Activated CD4-positive, alpha-beta T cell treated with anti-CD3 and anti-CD28 coated beads, Interleukin-2, amount 50 U/mL, for 16 hours (primary cell): ENCODE data around the gene AP5B1.
"Not testable (repeated sequence)": the region's sequence is repeated elsewhere in the genome, so short reads cannot be mapped to it uniquely, and the experiment has no call there.

Source experiments
- DNase-seq: peaks from one replicate; pipeline ENCODE4 v3.0.0-alpha.2; 2020

Gene AP5B1

DNA sequence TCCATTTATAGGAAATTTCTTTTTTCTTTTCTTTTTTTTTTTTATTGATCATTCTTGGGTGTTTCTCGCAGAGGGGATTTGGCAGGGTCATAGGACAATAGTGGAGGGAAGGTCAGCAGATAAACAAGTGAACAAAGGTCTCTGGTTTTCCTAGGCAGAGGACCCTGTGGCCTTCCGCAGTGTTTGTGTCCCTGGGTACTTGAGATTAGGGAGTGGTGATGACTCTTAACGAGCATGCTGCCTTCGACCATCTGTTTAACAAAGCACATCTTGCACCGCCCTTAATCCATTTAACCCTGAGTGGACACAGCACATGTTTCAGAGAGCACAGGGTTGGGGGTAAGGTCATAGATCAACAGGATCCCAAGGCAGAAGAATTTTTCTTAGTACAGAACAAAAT lies 18.6 kb downstream of the AP5B1 start:
- DNase-seq: not testable (repeated sequence)

DNA sequence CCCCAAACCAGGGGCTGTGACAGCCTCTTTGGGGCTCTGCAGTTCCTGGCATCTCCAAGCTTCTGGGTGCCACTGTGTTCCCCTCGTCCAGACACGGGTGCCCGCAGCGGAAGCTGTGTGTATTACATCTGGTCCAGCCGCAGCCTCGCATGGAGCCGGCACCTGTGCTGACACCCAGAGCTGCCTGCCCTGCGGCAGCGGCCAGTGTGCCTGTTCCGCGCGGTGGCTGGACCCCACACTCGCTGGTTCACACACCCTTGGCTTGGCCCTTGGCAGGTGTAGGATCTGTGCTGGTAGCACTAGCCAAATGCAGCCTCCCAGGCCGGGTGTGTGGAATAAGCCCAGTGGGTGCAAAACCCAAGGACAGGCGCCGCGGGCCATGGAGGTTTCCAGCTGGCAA lies 35.7 kb downstream of the AP5B1 start:
- no peak for DNase-seq

DNA sequence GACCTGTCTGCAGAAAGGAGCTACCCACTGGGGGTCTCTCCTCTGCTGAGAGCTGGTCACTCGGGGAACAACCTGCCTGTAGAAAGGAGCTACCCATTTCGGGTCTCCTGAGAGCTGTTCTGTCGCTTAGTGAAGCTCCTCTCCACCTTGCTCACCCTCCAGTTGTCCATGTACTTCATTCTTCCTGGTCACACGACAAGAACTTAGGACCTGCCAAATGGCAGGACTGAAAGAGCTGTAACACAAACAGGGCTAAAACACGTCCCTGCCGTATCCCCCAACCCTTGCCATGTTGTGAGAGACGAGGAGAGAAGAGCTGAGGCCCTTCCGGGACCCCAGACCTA lies 36.1 kb downstream of the AP5B1 start:
- DNase-seq: no peak

DNA sequence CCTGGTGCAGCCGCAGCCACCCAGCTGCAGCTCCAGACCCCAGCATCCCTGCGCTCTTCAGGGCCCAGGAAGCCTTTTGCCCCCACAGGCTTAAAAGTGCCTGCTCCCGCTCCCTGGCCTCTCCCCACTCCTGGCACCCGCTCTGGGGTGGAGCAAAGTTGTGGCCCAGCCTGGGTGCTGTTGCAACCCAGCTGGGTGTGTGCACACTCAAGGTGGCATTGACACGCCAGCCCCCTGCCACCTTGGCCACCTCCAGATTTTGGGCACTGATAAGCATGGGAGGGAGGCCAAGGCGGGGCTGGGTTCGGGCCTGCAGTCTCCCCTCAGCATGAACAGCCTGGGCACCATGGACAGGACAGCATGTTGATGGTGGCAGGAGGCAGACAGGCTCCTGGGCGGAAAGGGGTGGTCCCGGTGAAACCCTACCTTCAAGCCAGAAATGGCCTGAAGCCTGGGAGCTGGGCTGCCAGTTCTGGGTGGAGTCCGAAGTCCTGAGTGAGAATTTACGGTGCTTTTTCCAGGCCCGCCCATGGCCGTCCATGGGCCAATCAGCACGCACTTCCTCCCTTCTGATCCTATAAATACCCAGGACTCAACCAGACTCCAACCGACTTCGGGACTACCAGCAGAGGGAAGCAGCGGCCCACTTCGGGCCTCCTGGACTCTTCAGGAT lies 36.6 kb downstream of the AP5B1 start:
- no peak for DNase-seq

DNA sequence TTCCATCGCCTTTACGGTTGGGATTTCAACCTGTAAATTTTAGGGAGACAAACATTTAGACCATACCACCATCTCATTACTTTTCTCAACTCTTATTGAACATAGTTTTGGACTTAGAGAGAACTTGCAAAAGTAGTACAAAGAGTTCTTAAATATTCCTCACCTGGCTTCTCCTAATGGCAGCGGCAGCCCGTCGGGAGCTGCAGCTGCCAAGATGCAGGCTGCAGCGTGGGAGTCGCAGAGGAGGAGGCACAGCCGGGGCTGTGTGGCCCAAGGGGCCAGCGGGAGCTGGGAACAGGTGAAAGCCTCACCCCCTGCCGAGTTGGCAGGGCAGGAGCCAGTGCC lies 37.1 kb downstream of the AP5B1 start:
- DNase-seq: no peak

DNA sequence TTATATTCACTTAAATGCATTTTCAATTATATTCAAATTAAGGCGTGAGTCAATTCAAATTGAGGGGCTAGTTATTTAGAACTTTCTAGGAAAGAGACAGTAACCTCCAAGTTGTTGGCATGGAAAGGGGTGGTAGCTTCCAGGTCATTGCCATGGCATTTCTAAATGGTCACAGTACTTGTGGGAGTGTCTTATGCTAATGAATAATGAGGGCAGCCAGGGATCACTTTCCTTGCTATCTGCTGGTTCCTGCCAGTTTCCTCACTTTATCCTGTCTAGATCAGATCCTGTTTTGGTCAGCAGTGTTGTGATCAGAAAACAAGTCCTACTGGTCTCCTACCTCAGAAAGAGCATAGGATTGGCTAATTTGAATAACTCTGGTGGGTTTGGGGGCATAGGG lies 38.4 kb downstream of the AP5B1 start:
- no peak for DNase-seq

DNA sequence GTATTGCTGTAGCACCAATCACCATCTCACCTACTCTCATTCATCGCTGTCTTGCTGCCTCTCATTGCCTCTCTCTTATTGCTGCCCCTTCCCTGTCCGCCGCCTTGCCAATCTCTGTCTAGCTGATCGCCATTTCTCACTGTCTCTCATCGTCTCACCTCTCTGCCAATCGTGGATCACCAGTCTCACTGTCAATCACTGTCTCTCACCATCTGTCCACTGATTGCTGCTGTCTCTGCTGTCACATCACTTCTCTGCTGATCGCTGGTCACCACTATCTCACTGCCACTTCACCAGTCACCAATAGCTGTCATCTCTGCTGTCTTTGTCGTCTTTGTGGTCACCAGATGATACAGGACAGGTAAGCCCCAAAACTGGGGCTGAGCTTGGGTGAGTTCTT lies 39.6 kb downstream of the AP5B1 start:
- DNase-seq: no peak

DNA sequence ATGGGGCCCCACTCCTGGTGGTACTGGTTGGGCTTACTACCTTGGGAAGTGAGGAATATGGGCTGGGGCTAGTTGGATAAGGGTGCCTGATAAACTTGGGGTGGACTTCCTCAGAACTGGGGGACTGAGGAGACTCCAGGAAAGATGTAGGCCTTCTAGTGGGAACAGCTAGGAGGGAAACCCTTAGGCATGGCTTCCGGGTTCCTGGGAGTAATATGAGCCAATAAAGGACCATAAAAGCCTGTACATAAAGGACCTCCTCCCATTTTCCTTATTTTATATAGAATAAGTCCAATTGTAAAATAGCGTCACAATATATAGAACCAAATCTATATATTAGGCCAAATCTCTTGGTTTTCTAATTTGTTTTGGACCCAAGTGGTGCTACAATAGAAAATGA lies 41.8 kb downstream of the AP5B1 start:
- DNase-seq: no peak

DNA sequence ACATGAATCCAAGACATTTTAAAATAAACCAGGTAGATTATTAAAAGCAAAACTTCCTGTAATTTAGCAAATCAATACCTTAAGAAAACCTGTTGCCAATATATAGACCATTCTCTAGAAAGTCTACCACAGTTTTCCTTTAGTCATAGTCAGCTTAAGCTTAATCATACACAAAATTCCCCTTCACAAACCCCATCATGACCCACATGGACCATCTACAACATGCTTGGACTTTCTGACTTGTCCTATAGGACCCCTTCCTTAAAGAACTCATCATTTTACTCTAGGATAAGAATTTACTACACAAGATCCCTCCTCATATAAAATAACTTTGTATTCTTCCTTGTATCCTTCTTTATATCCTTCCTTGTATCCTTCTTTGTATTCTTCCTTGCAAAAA lies 44.0 kb downstream of the AP5B1 start:
- no peak for DNase-seq

DNA sequence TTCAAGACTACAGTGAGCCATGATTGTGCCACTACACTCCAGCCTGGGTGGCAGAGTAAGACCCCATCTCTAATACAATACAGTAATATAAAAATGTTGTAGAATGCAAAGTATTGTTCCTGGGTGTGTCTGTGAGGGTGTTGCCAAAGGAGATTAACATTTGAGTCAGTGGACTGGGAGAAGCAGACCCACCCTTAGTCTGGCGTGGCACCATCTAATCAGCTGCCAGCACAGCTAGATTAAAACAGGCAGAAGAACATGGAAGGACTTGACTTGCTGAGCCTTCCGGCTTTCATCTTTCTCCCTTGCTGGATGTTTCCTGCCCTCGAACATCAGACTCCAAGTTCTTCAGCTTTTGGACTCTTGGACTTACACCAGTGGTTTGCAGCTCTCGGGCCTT lies 45.7 kb downstream of the AP5B1 start:
- not testable (repeated sequence) for DNase-seq

DNA sequence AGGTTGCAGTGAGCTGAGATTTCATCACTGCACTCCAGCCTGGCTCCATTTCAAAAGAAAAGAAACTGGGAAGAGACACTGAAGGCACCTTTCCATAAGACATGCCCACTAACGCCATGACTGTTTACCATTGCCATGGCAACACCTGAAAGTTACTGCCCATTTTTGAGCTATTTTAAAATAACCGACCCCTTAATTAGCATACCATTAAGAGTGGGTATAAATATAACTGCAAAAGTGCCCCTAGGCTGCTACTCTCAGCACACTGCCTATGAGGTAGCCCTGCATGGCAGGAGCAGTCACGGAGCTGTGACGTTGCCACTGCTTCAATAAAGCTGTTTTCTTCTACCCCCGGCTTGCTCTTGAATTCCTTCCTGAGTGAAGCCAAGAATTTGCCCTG lies 50.3 kb downstream of the AP5B1 start:
- no peak for DNase-seq

DNA sequence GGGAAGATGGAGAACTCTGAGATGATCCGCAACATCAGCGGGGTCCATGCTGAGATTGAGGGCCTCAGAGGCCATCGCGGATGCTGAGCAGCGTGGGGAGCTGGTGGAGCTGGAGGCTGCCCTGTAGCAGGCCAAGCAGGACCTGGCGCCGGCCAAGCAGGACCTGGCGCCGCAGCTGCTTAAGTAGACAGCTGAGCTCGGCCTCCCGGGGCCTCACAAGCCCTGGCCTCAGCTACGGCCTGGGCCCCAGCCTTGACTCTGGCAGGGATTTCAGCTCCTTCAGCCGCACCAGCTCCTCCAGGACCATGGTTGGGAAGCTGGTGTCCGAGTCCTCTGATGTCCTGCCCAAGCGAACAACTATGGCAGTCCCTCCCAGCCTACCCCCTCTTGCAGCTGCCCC lies 52.9 kb downstream of the AP5B1 start:
- DNase-seq: no peak

DNA sequence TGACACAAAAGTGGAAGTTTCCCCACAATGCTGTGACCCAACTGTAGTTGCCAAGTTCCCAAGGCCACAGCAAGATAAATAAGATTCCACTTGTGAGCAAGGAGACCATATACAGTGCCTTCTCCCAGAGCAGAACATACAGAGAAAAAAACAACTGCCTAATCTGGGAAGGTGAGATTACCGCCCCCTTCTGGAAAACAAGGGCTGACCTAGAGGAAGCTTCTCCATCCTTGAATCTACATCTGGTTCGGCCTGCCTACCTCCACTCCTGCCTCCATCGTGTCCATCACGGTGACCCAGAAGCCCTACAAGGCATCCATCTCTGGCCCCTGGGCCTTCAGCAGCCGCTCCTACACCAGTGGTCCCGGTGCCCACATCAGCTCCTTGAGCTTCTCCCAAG lies 54.1 kb downstream of the AP5B1 start:
- DNase-seq: no peak
